ENCODE results near the gene KRTAP4-6.
"Not testable (repeated sequence)": the region's sequence is repeated elsewhere in the genome, so short reads cannot be mapped to it uniquely, and the experiment has no call there.

Gene KRTAP4-6

GRCh38 chr17:41147531-41148204, 7.3 kb upstream of the KRTAP4-6 start:
- no peak for TF ChIP-seq CTCF (IDR thresholded peaks at IDR 0.05; ENCODE audit: control insufficient read depth, insufficient read depth, low read depth, low read length, missing control alignments)
- no peak for DNase-seq (ENCODE audit: low read depth)
- H3K4me3 ChIP-seq (ENCODE audit: control insufficient read depth, low read depth, low read length): no peak overlapping the region

- TF ChIP-seq CTCF (IDR thresholded peaks at IDR 0.05; ENCODE audit: control insufficient read depth, insufficient read depth, low read depth, low read length, missing control alignments): no peak
These were observed 4.9 kb upstream of the KRTAP4-6 start for GRCh38 chr17:41145261-41145660.

GRCh38 chr17:41144846-41145245, 4.5 kb upstream of the KRTAP4-6 start:
- DNase-seq (ENCODE audit: low read depth): no peak
- TF ChIP-seq CTCF (IDR thresholded peaks at IDR 0.05; ENCODE audit: control insufficient read depth, insufficient read depth, low read depth, low read length, missing control alignments): no peak
- no peak overlapping the region for H3K4me3 ChIP-seq (ENCODE audit: control insufficient read depth, low read depth, low read length)

More at GRCh38 chr17:41145261-41145660, 4.9 kb upstream of the KRTAP4-6 start:
- H3K4me3 ChIP-seq (ENCODE audit: control insufficient read depth, low read depth, low read length): no peak overlapping the region
- DNase-seq (ENCODE audit: low read depth): no peak

- DNase-seq (ENCODE audit: low read depth): no peak
- no peak overlapping the region for H3K4me3 ChIP-seq (ENCODE audit: control insufficient read depth, low read depth, low read length)
These were observed 1.0 kb upstream of the KRTAP4-6 start for GRCh38 chr17:41141361-41141760.

GRCh38 chr17:41139865-41140264, 479 bp downstream of the KRTAP4-6 start:
- H3K4me3 ChIP-seq (ENCODE audit: control insufficient read depth, low read depth, low read length): not testable (repeated sequence)

More at GRCh38 chr17:41141361-41141760, 1.0 kb upstream of the KRTAP4-6 start:
- no peak for TF ChIP-seq CTCF (IDR thresholded peaks at IDR 0.05; ENCODE audit: control insufficient read depth, insufficient read depth, low read depth, low read length, missing control alignments)

GRCh38 chr17:41133880-41134735, 6.2 kb downstream of the KRTAP4-6 start:
- no peak for DNase-seq (ENCODE audit: low read depth)
- TF ChIP-seq CTCF (IDR thresholded peaks at IDR 0.05; ENCODE audit: control insufficient read depth, insufficient read depth, low read depth, low read length, missing control alignments): no peak
- no peak overlapping the region for H3K4me3 ChIP-seq (ENCODE audit: control insufficient read depth, low read depth, low read length)

More at GRCh38 chr17:41139865-41140264, 479 bp downstream of the KRTAP4-6 start:
- not testable (repeated sequence) for DNase-seq (ENCODE audit: low read depth)

GRCh38 chr17:41131979-41132378, 8.4 kb downstream of the KRTAP4-6 start:
- no peak for TF ChIP-seq CTCF (IDR thresholded peaks at IDR 0.05; ENCODE audit: control insufficient read depth, insufficient read depth, low read depth, low read length, missing control alignments)
- H3K4me3 ChIP-seq (ENCODE audit: control insufficient read depth, low read depth, low read length): no peak overlapping the region
- no peak for DNase-seq (ENCODE audit: low read depth)

All from AG09309 (cell line).